Measurements from ENCODE around the gene LRSAM1.
A peak's percentile ranks its signal among the peaks of the same experiment; 100 is the strongest.

The LRSAM1 gene

DNA sequence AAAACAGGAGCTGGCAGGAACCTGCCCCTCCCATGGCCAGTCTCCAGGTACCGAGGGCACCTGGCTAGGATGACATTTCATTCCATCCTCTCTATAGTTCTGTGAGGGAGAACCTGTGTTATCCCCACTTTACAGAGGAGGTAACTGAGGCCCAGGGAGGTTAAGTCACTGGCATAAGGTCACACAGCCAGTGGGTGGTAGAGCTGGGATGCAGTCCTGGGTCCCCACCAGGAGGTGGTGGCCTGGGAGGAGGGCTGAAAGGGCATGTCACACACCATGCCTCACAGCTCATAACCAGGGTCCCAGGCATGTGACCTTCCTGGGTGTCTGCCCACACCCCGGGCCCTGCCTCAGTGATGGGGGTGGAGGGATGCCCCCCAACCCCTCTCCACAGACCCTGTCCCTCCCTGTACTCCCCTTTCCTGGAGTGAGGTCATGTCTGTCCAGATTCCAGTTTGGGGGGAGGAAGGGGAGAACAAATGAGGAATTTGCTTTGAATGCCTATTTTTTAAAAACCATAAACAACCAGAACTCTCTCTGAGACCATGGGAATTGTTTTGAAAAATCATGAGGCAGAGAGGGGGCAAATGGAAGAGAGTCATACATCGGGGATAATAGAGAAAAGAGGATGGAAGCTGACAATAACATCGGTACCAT, 83.1 kb downstream of the LRSAM1 start:
- no peak for DNase-seq (ENCODE audit: low read depth)

DNA sequence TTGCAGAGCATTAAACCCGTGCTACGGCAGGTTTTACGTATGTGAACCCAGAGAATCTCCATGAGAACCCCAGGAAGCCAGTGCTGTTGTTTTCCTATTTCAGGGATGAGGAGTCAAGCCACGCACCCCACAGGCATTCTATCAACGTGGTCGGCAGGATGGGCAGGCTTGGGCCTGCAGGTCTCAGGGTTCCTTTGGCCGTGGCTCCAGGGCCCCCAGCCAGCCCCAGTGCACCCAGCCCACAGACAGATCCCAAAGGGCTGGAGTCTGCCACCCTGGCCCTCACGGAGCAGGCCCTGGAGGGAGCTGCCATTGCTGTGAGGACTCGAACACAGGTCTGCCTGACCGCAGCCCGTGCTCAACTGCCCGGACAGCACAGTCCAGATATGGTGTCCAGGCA, 83.6 kb downstream of the LRSAM1 start:
- DNase-seq (ENCODE audit: low read depth), result no peak

DNA sequence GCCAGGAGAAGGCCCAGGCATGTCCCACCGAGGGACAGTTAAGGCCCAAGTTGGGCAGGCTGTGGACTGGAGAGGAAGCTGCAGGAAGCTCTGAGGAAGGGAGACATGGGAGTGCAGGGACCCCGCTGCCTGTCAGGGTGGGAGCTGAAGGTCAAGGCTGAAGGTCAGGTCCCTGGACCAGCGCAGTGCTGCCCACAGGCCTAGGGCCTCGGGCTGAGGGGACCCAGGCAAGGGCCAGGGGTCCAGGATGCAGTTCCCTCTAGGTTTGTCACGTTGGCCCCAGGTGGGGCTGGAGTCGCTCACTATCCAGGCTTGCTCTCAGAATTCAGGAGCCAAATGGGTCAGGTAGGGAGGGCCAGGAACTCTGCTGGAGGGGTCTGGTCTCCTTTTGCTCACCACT, 84.1 kb downstream of the LRSAM1 start:
- no peak for DNase-seq (ENCODE audit: low read depth)

DNA sequence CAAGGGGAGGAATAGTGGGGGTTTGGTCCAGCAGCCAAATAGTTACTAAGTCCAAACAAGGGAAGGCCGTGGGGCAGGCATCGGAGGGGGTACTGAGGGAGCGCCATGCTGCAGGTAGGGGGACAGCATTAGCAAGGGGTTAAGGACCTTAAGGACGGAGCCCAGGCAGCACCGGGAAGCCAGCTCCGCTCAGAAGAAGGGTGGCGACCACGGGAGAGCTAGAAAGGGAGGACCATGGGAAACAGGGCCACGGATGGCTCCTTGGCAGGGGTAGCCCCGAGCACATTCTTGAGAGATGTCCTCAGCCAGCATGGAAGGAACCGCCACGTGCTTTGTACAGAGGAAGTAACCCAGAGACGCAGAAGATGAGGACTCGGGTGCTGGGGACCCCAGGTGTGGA, 84.5 kb downstream of the LRSAM1 start:
- peak; percentile 65 for DNase-seq (ENCODE audit: low read depth)

DNA sequence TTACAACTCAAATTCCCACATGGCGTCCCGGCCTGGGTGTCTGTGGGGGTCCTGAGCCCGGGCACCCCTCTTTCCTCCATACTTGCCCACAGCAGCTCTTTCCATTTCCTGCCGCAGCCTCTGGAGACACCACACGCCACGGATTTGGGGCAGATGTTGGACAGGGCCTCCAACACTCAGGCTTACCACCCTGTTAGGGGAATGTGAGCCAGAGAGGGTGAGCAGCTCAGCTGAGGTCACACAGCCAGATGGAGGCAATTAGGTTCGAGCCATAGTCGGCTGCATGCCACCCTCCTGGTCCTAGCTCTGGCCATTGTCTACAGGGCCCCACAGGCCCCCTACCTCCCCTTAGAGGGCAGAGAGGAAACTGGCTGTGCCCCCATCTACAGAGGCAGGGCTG, 85.2 kb downstream of the LRSAM1 start:
- no peak for DNase-seq (ENCODE audit: low read depth)

DNA sequence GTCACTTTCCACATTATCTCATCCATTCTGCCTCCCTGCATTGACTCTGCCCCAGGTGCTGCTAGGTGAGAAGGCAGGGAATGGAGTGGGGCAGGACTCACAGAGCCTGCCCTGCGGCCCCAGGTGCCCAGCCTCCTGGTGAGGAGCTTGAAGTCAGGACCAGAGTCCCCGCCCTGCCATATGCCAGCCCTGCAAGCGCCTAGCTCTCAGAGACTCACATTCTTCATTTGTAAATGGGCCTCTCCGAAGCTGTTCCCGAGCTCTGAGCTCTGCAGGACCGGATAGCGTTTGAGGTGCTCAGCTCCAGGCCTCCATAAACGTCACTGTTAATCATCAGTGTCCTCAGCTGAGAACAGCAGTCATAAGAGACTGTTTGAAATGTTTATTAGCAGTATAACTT, 85.7 kb downstream of the LRSAM1 start:
- DNase-seq (ENCODE audit: low read depth), result peak; percentile 93

DNA sequence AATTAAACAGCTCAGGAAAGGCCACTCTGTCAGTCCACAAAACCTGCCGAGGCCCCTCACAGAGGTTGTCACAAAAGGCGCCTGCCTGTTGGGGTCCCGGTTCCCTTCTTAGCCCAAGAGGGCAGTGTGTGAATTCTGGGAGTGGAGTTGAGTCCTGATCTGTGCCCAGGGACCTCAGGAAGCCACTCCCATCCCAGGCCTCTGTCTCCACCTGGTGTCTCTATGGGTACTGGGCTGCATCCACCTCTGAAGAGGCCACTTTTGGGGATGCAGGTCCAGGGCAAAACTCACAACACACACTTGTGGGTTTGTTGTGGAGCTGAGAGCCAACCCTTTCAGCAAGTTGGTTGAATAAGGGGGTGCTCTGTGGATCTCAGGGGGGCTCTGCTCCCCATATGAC, 86.5 kb downstream of the LRSAM1 start:
- DNase-seq (ENCODE audit: low read depth), result peak; percentile 64

DNA sequence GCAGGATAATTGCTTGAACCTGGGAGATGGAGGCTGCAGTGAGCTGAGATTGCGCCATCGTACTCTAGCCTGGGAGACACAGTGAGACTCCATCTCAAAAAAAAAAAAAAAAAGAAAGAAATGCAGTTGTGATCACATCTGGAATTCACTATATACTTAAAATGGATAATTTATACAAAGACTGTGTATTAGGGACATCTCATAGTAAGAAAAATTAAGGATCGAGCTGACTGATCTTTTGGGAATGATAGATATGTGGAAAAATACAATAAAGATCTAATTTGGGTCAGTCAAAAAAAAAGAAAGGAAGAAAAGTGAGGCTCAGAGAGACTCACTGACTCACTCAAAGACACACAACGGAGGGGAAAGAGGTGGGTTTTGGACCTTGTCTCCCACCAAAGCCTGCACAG, 87.5 kb downstream of the LRSAM1 start:
- peak; percentile 66 for DNase-seq (ENCODE audit: low read depth)

DNA sequence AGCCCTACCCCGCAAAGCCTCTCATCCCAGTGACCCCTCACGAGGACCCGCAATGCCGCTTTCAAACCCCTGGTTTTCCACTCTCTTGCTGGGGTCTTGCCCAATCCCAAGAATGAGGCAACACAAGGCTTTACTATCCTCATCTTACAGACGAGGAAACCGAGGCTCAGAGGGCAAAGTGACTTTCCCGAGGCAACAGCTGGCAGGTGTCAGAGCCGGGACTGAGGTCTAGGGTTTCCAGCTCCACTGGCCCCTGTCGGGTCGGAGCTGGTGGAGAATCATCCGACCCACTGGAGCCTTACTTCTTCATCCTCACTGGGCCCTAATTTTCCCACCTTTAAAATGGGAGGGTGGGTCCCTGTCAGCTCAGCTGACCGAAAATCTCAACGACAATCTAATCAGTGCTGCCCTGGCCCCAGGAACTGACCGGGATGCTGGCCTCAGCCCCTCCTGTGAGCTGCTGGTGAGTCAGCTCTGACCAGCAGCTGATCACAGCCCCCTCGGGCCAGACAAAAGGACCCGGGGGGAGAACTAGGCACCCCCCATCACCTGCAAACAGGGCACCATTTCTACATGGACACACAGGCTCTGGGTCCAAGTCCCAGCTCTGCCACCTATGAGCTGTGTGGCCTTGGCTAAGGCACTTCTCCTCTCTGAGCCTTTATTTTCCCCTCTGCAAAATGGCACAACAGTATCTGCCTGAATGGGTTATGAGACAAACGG, 88.1 kb downstream of the LRSAM1 start:
- DNase-seq (ENCODE audit: low read depth), result peak; percentile 85

DNA sequence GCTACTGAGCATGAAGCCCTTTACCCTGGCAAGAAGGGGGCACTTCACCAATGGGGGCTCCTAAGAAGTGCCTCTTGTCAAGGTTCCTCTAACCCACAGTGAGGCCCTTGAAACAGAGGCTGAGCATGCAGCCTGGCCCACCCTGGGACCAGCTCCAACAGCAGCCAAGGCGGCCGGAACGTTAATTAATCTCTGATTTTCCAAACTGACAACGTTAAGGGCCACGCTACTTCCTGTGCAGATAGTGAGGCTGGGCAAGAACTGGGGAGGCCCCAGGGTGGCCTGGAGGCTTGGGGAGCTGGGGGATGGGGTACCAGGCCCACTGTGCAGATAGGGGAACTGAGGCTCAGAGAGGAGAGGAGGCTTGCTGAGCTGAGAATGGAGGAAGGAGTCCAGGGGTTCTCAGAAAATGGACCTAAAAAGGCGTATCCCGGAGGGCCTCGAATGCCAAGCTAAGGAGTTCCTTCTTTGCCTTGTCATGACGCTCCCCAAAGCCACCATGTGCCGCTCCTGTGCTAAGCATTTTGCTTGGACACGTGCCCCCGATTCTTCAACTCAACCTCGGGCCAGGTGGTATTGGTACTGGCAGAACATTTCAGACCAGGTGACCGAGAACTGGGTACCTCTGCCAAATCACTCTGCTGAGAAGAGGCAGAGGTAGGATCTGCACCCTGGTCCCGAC, 88.8 kb downstream of the LRSAM1 start:
- peak; percentile 54 for DNase-seq (ENCODE audit: low read depth)

DNA sequence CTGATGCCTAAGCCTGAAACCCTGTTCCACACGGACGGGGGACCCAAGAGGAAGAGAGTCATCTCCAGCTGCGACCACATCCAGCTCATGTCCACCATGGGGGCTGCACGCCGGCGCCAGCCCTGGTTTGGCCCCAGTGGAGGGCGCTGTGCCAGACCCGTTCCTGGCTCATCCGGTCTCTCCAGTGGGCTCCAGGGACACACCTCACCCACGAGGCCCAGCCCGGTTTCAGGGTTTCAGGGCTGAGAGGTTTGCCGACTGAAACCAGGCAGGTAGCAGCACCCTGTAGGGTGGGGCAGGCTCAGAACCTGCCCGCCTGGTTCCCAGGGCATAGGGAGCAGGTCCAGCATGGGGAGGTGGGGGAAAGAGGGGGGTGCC, 89.3 kb downstream of the LRSAM1 start:
- peak; percentile 64 for DNase-seq (ENCODE audit: low read depth)

DNA sequence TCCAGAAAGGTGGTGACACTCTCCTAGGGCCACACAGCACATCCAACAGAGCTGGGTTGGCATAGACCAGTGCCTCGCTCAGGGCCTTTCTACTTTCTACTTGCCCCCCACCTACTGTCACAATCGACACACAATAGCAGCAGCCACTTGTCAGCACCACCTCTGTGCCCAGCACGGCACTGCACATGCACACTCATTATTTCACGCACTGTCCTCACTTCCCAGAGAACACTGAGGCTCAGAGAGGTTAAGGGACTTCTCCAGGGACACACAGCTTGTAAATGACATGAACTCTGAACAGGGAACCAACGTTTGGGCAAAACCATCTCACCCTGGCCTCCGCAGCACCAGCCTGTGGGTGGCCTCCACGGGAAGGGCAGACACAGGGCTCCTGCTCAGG, 89.9 kb downstream of the LRSAM1 start:
- DNase-seq (ENCODE audit: low read depth), result no peak

DNA sequence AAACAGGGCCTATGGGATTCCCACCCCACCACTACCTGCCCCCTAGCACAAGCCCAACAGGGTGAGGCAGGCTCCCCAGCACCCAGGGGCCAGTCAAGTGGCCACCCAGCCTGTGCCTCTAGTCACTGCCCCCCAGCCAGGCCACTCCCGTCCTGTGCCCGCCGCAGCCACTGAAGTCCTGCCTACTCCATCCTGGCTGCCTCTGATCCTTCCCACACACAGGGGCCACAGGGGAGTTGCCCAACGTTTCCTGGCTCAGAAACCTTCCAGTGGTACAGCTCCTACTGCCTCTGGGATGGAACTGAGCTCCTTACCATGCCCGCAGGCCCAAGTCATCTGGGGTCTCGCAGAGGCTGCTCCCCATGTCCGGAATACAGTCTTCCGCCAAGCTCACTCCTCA, 90.6 kb downstream of the LRSAM1 start:
- no peak for DNase-seq (ENCODE audit: low read depth)

DNA sequence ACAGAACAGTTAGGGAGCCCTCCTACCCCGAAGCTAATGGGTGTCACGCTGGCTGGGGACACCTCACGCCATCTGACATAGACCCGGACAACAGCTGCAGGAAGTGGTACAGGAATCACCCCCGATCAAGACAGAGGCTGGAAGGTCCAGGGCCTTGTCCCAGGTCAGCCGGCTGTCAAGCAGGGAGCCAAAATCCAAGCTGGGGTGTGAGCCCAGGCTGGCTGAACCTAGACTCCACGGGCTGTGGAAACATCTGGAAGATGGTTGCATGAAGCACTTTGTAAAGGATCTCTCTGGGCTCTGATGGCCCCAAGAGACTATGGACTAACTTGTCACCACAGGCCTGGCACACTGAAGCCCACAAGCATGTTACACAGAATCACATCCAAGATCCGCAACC, 91.9 kb downstream of the LRSAM1 start:
- DNase-seq (ENCODE audit: low read depth), result no peak

DNA sequence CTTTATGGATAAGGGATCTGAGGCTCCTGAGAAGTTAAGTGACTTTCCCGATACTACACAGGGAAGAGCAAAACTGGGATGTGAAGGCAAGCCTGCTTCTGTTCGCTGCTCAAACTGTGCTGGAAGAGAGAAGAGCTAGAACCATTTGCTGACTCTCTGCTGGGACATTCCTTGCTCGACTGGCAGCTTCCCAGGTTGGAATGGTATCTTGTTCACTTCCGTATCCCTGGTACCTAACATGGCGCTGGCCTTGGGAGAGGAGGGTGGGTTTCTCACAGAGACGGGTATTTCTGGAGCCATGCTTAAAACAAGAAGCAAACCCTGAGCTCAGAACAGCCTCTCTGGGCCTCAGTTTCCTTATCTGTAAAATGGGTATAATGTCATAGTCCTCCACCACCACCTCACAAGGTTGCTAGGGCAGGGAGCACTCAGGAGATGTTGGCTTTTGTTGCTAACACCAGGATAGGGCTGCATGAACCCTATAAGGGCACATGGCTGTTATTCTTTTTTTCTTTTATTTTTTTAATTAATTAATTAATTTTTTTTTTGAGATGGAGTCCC, 92.7 kb downstream of the LRSAM1 start:
- no peak for DNase-seq (ENCODE audit: low read depth)

DNA sequence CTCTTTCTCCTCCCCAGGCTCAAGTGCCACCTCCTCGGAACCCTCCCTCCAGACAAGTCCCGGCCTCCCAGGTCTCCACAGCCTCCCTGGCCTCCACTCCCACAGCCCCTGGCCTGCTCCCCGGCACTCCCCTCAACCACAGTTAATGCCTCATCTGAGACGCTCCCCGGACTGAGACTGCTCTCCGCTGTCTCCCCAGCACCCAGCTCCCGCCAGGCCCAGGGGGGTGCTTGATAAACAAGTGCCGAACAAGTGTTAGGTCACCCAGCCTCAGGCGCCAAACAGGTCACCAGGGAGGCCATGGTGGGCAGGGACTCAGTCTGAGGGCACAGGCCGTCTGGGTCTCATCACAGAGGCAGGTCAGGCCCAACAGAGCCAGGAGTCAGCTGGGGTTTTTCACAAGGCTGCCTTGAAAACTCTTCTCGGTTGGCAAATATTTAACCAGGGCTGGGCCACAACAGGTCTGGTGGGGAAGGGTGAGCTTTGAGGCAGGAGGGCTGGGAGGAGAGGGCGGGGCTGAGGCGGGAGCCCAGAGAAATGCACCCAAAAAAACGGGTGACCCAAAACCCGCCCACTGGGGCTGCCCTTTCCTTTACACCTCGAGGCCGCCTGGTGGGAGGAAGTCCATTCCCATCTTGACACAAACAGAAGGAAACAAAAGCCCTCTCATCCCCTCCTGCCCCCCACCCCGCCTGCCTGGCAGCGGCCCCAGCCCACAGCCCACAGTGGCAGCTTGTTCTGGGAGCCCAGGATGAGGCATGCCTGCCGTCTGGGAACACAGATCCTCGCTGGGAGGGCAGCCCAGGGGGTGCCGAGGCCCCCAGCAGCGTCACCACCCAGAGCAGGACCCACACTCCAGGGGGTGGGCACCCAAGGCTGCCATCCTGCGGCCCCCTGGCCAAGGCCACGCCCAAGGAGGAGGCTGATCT, 94.2 kb downstream of the LRSAM1 start:
- DNase-seq (ENCODE audit: low read depth), result peak; percentile 55

DNA sequence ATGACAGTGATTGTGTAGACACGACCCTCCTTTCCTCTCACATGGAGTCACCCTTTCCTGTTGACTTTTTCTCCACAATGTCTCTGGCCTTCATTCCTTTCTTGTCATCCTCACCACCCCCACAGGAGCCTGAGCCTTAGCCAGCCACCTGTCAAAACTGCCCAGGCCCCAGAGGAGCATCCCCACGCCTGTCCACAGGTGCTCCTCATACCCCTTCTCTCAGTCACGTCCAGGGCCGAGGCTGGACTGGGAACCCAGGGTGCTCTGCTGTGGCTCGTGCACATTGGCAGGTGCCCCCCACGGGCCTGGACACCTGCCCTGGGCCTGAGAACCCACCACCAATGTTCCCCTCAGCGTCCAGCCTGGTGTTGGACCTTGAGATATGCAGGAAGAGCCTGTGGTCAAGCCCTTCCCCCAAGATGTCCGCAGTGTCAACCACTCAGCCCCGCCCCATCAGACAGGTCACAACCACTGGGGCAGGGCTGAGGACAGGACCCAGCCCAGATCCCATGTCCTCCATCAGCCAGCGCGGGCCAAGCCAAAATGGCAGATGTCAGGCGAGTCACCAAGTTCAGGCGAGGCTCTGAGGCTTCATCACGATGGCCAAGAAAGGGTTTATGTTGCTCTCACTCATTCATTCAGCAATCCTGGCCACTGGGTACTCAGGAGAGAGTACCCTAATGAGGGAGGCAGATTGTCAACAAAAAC, 95.0 kb downstream of the LRSAM1 start:
- no peak for DNase-seq (ENCODE audit: low read depth)

DNA sequence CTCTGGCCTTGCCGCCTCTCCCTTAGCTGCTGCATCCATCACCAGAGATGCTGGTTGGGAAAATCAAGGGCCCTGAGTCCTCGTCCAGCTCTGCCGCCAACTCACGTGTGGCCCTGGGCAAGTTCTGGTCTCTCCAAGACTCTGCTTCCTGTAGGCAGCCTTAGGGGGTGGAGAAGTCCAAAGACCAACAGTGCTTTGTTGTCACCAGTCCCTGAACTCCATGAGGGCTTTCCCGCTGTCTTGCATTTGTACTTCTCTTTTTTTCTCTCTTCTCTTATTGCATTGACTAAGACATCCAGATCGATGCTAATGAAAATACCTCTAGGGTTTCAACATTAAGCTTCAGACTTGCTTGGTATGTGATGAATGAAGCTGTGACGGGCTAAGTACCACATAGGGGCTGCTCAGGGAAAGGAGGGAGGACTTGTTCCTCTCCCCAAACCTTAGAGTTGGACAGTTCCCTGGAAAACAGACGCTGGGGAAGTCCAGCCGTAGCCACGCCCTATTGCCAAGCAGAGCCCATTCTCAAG, 97.1 kb downstream of the LRSAM1 start:
- no peak for DNase-seq (ENCODE audit: low read depth)

DNA sequence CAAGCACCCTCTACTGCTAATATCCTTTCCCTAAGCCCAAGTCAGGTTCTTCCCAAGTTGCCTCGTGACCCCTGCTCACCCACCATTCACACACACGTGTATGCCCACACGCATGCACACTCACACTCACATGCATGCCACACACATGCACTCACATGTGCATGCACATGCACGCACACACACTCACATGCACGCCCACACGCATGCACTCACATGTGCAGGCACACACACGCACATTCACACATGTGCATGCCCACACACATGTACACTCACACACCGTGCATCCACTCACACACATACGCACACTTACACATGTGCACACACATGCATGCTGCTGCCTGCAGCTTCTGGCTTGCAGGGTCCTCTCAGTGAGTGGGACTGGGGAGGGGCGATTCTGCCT, 97.9 kb downstream of the LRSAM1 start:
- DNase-seq (ENCODE audit: low read depth), result no peak

DNA sequence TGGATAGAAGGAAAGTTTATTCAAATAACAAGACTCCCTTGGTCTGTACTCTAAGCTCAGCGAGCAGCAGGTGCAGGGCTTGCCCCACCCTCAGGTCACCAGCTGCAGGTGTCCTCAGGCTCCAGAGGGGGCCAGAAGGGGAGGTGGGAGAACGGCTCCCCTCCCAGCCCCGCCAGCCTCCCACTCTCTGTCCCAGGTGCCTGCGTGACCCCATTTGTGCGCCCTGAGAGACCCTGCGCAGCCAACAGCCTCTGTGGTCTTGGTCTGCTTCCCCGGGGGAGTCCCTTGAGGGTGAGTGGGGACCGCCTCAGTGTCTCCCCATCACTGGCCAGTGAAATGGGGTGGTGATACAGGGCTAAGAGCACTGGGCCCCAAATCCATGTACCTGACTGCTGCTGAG, 98.4 kb downstream of the LRSAM1 start:
- DNase-seq (ENCODE audit: low read depth), result no peak

DNA sequence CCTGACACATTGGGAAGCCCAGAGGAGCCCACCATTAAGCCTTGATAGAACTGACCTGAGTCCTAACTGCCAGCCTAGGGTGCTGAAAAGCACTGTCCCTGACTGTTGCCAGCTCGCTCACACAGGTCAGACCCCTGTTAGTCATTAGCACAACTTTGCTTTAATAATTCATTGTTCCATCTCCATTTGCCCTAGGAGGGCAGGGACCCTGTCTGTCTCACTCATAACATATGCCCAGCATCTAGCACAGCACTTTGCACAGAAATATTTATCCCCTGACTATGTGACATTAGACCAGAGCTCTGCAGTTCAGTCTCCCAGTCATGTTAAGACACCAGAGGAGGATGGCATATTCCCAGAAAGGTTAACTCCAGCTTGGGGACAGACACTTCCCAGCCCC, 99.0 kb downstream of the LRSAM1 start:
- DNase-seq (ENCODE audit: low read depth), result no peak
